ENCODE measurements around the gene ANKFY1.
A peak's percentile ranks its signal among the peaks of the same experiment; 100 is the strongest.

The ANKFY1 gene

DNA sequence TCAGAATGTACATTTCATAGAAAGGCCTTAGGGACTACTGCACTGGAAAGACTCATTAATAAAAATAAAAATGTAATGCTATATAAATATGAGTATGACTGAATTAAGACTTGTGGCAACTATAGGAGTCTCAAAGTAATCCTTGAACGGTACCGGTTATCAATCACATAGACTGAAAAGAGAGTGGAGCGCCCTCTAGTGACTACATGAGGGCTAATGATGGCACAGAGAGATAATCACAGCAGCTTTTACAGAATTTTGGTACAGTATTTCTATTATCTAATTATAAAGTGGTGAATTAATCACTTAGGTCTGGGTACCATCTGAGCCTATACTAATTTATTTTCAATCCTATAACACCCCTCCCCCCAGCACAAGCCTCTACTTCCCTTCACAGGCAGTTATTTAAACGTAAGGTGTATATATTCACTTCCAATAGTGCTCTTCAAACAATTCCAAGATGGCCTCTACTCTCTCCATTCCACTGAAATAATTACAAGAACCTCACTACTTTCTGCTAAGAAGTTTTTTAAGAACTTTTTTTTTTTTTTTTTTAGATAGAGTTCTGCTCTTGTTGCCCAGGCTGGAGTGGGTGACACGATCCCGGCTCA lies 40.7 kb upstream of the ANKFY1 start:
- TF ChIP-seq, protein P1, sequence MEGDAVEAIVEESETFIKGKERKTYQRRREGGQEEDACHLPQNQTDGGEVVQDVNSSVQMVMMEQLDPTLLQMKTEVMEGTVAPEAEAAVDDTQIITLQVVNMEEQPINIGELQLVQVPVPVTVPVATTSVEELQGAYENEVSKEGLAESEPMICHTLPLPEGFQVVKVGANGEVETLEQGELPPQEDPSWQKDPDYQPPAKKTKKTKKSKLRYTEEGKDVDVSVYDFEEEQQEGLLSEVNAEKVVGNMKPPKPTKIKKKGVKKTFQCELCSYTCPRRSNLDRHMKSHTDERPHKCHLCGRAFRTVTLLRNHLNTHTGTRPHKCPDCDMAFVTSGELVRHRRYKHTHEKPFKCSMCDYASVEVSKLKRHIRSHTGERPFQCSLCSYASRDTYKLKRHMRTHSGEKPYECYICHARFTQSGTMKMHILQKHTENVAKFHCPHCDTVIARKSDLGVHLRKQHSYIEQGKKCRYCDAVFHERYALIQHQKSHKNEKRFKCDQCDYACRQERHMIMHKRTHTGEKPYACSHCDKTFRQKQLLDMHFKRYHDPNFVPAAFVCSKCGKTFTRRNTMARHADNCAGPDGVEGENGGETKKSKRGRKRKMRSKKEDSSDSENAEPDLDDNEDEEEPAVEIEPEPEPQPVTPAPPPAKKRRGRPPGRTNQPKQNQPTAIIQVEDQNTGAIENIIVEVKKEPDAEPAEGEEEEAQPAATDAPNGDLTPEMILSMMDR (IDR thresholded peaks at IDR 0.05; ENCODE audit: low read depth, low read length): peak; percentile 75
- DNase-seq (ENCODE audit: low read depth, low spot score): peak; percentile 39
- no peak overlapping the region for H3K4me3 ChIP-seq (ENCODE audit: low read depth, low read length)
- in situ Hi-C loops (cut with HindIII; ENCODE audit: low sequenced_read_pairs): no loop called here

GRCh38 chr17:4301066-4301465 lies 37.3 kb upstream of the ANKFY1 start:
- TF ChIP-seq, protein P1 (IDR thresholded peaks at IDR 0.05; ENCODE audit: low read depth, low read length): no peak
- DNase-seq (ENCODE audit: low read depth, low spot score): no peak
- H3K4me3 ChIP-seq (ENCODE audit: low read depth, low read length): no peak overlapping the region

GRCh38 chr17:4297351-4297750 lies 33.6 kb upstream of the ANKFY1 start:
- no peak for DNase-seq (ENCODE audit: low read depth, low spot score)
- no peak overlapping the region for H3K4me3 ChIP-seq (ENCODE audit: low read depth, low read length)
- TF ChIP-seq, protein P1 (IDR thresholded peaks at IDR 0.05; ENCODE audit: low read depth, low read length): no peak
- in situ Hi-C loops (cut with HindIII; ENCODE audit: low sequenced_read_pairs): no loop called here

More at GRCh38 chr17:4301066-4301465, 37.3 kb upstream of the ANKFY1 start:
- in situ Hi-C loops (cut with HindIII; ENCODE audit: low sequenced_read_pairs): no loop called here

GRCh38 chr17:4295686-4296085 lies 31.9 kb upstream of the ANKFY1 start:
- no peak overlapping the region for H3K4me3 ChIP-seq (ENCODE audit: low read depth, low read length)
- DNase-seq (ENCODE audit: low read depth, low spot score): no peak
- in situ Hi-C loops (cut with HindIII; ENCODE audit: low sequenced_read_pairs): no loop called here
- TF ChIP-seq, protein P1 (IDR thresholded peaks at IDR 0.05; ENCODE audit: low read depth, low read length): no peak

- in situ Hi-C loops (cut with HindIII; ENCODE audit: low sequenced_read_pairs): no loop called here
- TF ChIP-seq, protein P1 (IDR thresholded peaks at IDR 0.05; ENCODE audit: low read depth, low read length): no peak
- no peak for DNase-seq (ENCODE audit: low read depth, low spot score)
Measured at GRCh38 chr17:4293572-4293971, 29.8 kb upstream of the ANKFY1 start.

DNA sequence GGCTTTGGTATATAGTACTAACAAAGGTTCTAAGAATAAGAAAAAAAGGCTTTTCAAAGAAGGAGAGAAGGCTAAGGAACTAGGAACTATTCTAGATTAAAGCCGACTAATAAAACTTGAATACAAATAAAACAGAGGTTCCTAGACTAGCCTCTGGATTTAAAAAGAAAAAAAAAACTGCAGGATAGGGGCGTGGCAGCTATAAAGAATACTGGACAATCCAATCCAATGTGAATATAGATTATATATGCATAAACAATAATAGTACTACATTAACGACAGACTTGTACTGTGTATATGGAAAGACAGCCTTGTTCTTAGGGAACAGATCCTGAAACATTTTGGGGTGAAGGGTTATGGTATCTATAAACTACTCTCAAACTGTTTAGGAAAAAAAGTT lies 23.9 kb upstream of the ANKFY1 start:
- in situ Hi-C loops (cut with HindIII; ENCODE audit: low sequenced_read_pairs): no loop called here
- DNase-seq (ENCODE audit: low read depth, low spot score): no peak
- TF ChIP-seq, protein P1 (IDR thresholded peaks at IDR 0.05; ENCODE audit: low read depth, low read length): no peak
- no peak overlapping the region for H3K4me3 ChIP-seq (ENCODE audit: low read depth, low read length)

More at GRCh38 chr17:4293572-4293971, 29.8 kb upstream of the ANKFY1 start:
- no peak overlapping the region for H3K4me3 ChIP-seq (ENCODE audit: low read depth, low read length)

Measured in astrocyte of the spinal cord (primary cell).